Measurements from ENCODE around the gene CHRNA9. TPM values are rescaled to one million over a fixed set of nuclear protein-coding genes. Genes with fewer than 3 reads are reported as not detected.

Gene CHRNA9
- total RNA-seq, 1 experiment from 2014 or later = 0.15 TPM

DNA sequence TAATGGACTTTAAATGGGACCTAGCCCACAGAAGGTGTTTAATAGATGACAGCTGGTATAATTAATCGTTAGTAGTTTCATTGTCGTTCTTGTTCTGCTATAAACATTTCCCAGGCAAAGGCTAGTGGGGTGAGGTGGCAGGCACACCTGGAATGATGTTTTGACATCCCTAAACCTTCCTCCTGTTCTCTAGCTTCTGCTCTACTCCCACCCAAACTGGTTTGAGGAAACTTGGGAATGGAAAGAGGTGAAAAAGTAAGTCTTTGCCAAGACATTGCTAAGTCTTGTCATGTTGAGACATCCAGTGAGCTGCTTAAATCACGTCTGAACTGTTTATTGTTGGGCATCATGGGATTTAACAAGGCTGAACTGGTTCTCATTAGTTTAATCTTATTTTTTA lies 37.5 kb downstream of the CHRNA9 start:
- no peaks in the 10 kb centered on the region for H3K9me3 ChIP-seq (ENCODE audit: low read length)
- H3K4me1 ChIP-seq (ENCODE audit: low read length) = peaks cover 14% of the 10 kb centered on the region
- H3K27ac ChIP-seq (ENCODE audit: low read length) = no peak overlapping the region
- no peak overlapping the region for H2AFZ ChIP-seq (ENCODE audit: low read length)
- no peaks in the 10 kb centered on the region for H3K27me3 ChIP-seq (ENCODE audit: low read length)
- no peaks in the 10 kb centered on the region for H3K36me3 ChIP-seq (ENCODE audit: insufficient read depth, low read length)
- H3K4me2 ChIP-seq (ENCODE audit: low read depth, low read length, poor library complexity, severe bottlenecking) = no peak overlapping the region
- no peak overlapping the region for H3K4me3 ChIP-seq (ENCODE audit: low read length)
- no peak for DNase-seq
- H3K9ac ChIP-seq (ENCODE audit: low read length) = no peak overlapping the region
- no peaks in the 10 kb centered on the region for H3K9me2 ChIP-seq (replicated peaks; ENCODE audit: insufficient read depth, low read length)
- H4K20me1 ChIP-seq (ENCODE audit: insufficient read depth, low read depth, low read length) = no peaks in the 10 kb centered on the region
- no peaks in the 10 kb centered on the region for H3K79me2 ChIP-seq (ENCODE audit: low read length)

GRCh38 chr4:40373636-40374035 lies 38.5 kb downstream of the CHRNA9 start:
- no peaks in the 10 kb centered on the region for H3K36me3 ChIP-seq (ENCODE audit: insufficient read depth, low read length)

GRCh38 chr4:40375095-40375494 lies 40.0 kb downstream of the CHRNA9 start:
- Histone ChIP-seq H2AFZ (ENCODE audit: low read length) (no peak overlapping the region), H3K9me3 (ENCODE audit: low read length) (no peaks in the 10 kb centered on the region), H3K9ac (ENCODE audit: low read length) (no peak overlapping the region), H3K4me2 (ENCODE audit: low read depth, low read length, poor library complexity, severe bottlenecking) (no peak overlapping the region), H3K36me3 (ENCODE audit: insufficient read depth, low read length) (no peaks in the 10 kb centered on the region), H3K9me2 (replicated peaks; ENCODE audit: insufficient read depth, low read length) (no peaks in the 10 kb centered on the region), H4K20me1 (ENCODE audit: insufficient read depth, low read depth, low read length) (no peaks in the 10 kb centered on the region), H3K79me2 (ENCODE audit: low read length) (no peaks in the 10 kb centered on the region), H3K4me1 (ENCODE audit: low read length) (peaks cover 14% of the 10 kb centered on the region), H3K27ac (ENCODE audit: low read length) (no peak overlapping the region), H3K27me3 (ENCODE audit: low read length) (no peaks in the 10 kb centered on the region), H3K4me3 (ENCODE audit: low read length) (no peak overlapping the region)
- no peak for DNase-seq

More at GRCh38 chr4:40373636-40374035, 38.5 kb downstream of the CHRNA9 start:
- Histone ChIP-seq H3K79me2 (ENCODE audit: low read length) (no peaks in the 10 kb centered on the region), H3K9me2 (replicated peaks; ENCODE audit: insufficient read depth, low read length) (no peaks in the 10 kb centered on the region), H3K4me3 (ENCODE audit: low read length) (no peak overlapping the region), H3K9me3 (ENCODE audit: low read length) (no peaks in the 10 kb centered on the region), H3K27me3 (ENCODE audit: low read length) (no peaks in the 10 kb centered on the region), H3K27ac (ENCODE audit: low read length) (no peak overlapping the region), H3K4me2 (ENCODE audit: low read depth, low read length, poor library complexity, severe bottlenecking) (no peak overlapping the region), H3K9ac (ENCODE audit: low read length) (no peak overlapping the region), H4K20me1 (ENCODE audit: insufficient read depth, low read depth, low read length) (no peaks in the 10 kb centered on the region), H2AFZ (ENCODE audit: low read length) (no peak overlapping the region), H3K4me1 (ENCODE audit: low read length) (peaks cover 18% of the 10 kb centered on the region)
- no peak for DNase-seq

- H3K9ac ChIP-seq (ENCODE audit: low read length) = no peak overlapping the region
- H3K4me3 ChIP-seq (ENCODE audit: low read length) = no peak overlapping the region
- no peaks in the 10 kb centered on the region for H3K9me3 ChIP-seq (ENCODE audit: low read length)
- H3K27ac ChIP-seq (ENCODE audit: low read length) = no peak overlapping the region
- no peaks in the 10 kb centered on the region for H3K36me3 ChIP-seq (ENCODE audit: insufficient read depth, low read length)
- no peak for DNase-seq
- no peaks in the 10 kb centered on the region for H3K9me2 ChIP-seq (replicated peaks; ENCODE audit: insufficient read depth, low read length)
- no peak overlapping the region for H3K4me2 ChIP-seq (ENCODE audit: low read depth, low read length, poor library complexity, severe bottlenecking)
- peaks cover 12% of the 10 kb centered on the region for H3K4me1 ChIP-seq (ENCODE audit: low read length)
- H4K20me1 ChIP-seq (ENCODE audit: insufficient read depth, low read depth, low read length) = no peaks in the 10 kb centered on the region
- no peaks in the 10 kb centered on the region for H3K79me2 ChIP-seq (ENCODE audit: low read length)
- H3K27me3 ChIP-seq (ENCODE audit: low read length) = no peaks in the 10 kb centered on the region
- H2AFZ ChIP-seq (ENCODE audit: low read length) = no peak overlapping the region
These were observed 40.5 kb downstream of the CHRNA9 start for GRCh38 chr4:40375620-40376019.

DNA sequence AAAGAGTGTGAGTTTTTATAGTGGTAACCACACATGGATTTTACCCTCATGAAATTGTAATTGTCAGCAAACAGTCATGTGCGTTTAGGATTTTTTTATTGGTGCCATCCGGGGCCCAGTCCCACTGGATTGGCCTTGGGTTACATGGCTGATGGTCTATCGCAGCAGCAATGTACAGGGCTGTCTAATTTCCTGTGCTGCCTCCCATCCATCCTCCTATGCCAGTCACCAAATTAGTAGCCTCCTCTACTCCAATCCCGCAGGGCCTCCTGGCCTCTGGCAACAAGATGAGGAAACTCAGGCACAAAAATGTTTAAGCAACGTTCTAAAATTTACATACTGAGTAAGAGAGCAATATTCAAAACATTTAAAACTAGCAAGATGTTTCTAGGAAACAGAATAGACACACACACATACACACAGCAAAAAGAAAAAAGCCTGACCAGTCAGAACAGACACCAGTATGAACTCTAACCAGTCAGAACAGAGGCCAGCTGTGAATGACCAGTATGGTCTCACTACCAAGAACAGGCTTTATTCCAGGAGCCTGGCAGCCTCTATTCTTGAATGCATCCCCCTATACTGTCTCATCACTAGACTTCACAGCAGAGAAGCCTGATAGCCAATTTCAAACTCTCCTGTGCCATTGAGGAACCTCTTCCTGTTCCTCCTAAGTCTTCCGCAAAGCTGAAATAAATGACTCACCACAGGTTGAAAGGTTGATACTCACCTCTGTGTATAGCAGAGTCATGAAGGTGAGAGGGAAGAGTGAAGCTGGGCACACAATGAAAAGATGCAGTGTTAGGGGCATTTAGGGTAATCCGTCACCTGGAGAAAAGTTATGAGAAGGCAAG lies 42.6 kb downstream of the CHRNA9 start:
- Histone ChIP-seq H3K27ac (ENCODE audit: low read length) (no peak overlapping the region), H3K79me2 (ENCODE audit: low read length) (no peaks in the 10 kb centered on the region), H3K27me3 (ENCODE audit: low read length) (no peaks in the 10 kb centered on the region), H3K4me1 (ENCODE audit: low read length) (peaks cover 8% of the 10 kb centered on the region), H4K20me1 (ENCODE audit: insufficient read depth, low read depth, low read length) (no peaks in the 10 kb centered on the region), H3K9ac (ENCODE audit: low read length) (no peak overlapping the region), H3K9me3 (ENCODE audit: low read length) (no peaks in the 10 kb centered on the region), H2AFZ (ENCODE audit: low read length) (no peak overlapping the region), H3K4me2 (ENCODE audit: low read depth, low read length, poor library complexity, severe bottlenecking) (peak overlapping the region; percentile 5), H3K36me3 (ENCODE audit: insufficient read depth, low read length) (no peaks in the 10 kb centered on the region), H3K9me2 (replicated peaks; ENCODE audit: insufficient read depth, low read length) (no peaks in the 10 kb centered on the region), H3K4me3 (ENCODE audit: low read length) (no peak overlapping the region)
- DNase-seq = peak; percentile 66

GRCh38 chr4:40378619-40379018 lies 43.5 kb downstream of the CHRNA9 start:
- Histone ChIP-seq H3K4me1 (ENCODE audit: low read length) (peaks cover 8% of the 10 kb centered on the region), H3K9me3 (ENCODE audit: low read length) (no peaks in the 10 kb centered on the region), H3K4me3 (ENCODE audit: low read length) (no peak overlapping the region), H4K20me1 (ENCODE audit: insufficient read depth, low read depth, low read length) (no peaks in the 10 kb centered on the region), H3K27me3 (ENCODE audit: low read length) (no peaks in the 10 kb centered on the region), H3K27ac (ENCODE audit: low read length) (no peak overlapping the region), H3K9me2 (replicated peaks; ENCODE audit: insufficient read depth, low read length) (no peaks in the 10 kb centered on the region), H3K9ac (ENCODE audit: low read length) (no peak overlapping the region), H3K4me2 (ENCODE audit: low read depth, low read length, poor library complexity, severe bottlenecking) (no peak overlapping the region), H3K36me3 (ENCODE audit: insufficient read depth, low read length) (no peaks in the 10 kb centered on the region), H2AFZ (ENCODE audit: low read length) (no peak overlapping the region), H3K79me2 (ENCODE audit: low read length) (no peaks in the 10 kb centered on the region)
- DNase-seq = no peak

DNA sequence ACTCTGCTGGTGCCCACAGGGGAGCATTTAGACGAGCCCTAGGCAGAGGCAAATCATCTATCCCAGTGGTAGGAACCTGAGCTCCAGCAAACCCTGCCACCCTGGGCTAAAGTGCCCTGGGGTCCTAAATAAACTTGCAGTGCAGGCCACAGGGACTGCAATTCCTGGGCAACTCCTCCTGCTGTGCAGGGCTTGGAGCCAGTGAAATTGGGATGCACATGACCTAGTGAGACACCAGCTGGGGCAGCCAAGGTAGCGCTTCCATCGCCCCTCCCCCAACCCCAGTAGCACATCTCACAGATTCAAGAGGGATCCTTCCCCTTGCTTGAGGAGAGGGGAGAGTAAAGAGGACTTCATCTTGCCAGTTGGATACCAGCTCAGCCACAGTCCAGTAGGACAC lies 44.1 kb downstream of the CHRNA9 start:
- Histone ChIP-seq H3K27me3 (ENCODE audit: low read length) (no peaks in the 10 kb centered on the region), H3K4me1 (ENCODE audit: low read length) (peaks cover 8% of the 10 kb centered on the region), H3K79me2 (ENCODE audit: low read length) (no peaks in the 10 kb centered on the region), H3K9me2 (replicated peaks; ENCODE audit: insufficient read depth, low read length) (no peaks in the 10 kb centered on the region), H2AFZ (ENCODE audit: low read length) (no peak overlapping the region), H3K36me3 (ENCODE audit: insufficient read depth, low read length) (no peaks in the 10 kb centered on the region), H3K9me3 (ENCODE audit: low read length) (no peaks in the 10 kb centered on the region), H3K4me2 (ENCODE audit: low read depth, low read length, poor library complexity, severe bottlenecking) (no peak overlapping the region), H3K9ac (ENCODE audit: low read length) (no peak overlapping the region), H4K20me1 (ENCODE audit: insufficient read depth, low read depth, low read length) (no peaks in the 10 kb centered on the region), H3K27ac (ENCODE audit: low read length) (no peak overlapping the region), H3K4me3 (ENCODE audit: low read length) (no peak overlapping the region)
- DNase-seq = no peak

GRCh38 chr4:40380647-40381046 lies 45.5 kb downstream of the CHRNA9 start:
- Histone ChIP-seq H3K9me3 (ENCODE audit: low read length) (no peaks in the 10 kb centered on the region), H3K4me3 (ENCODE audit: low read length) (no peak overlapping the region), H3K36me3 (ENCODE audit: insufficient read depth, low read length) (no peaks in the 10 kb centered on the region), H2AFZ (ENCODE audit: low read length) (no peak overlapping the region), H3K79me2 (ENCODE audit: low read length) (no peaks in the 10 kb centered on the region), H3K27me3 (ENCODE audit: low read length) (no peaks in the 10 kb centered on the region), H3K4me1 (ENCODE audit: low read length) (peaks cover 8% of the 10 kb centered on the region), H3K4me2 (ENCODE audit: low read depth, low read length, poor library complexity, severe bottlenecking) (no peak overlapping the region), H4K20me1 (ENCODE audit: insufficient read depth, low read depth, low read length) (no peaks in the 10 kb centered on the region), H3K9ac (ENCODE audit: low read length) (no peak overlapping the region), H3K27ac (ENCODE audit: low read length) (no peak overlapping the region), H3K9me2 (replicated peaks; ENCODE audit: insufficient read depth, low read length) (no peaks in the 10 kb centered on the region)
- DNase-seq = no peak
